SK-N-SH treated with all-trans-retinoic acid at 6 μM for 48 hours (cell line): ENCODE measurements around the gene CTBS.

Experiments used
- ARNTL ChIP-seq: fragments of 450-650 bp; formaldehyde crosslinking; IDR thresholded peaks from 2 replicates; pipeline ENCODE4 v1.5.0; 2020; ENCODE audit warnings: low read depth, mild to moderate bottlenecking, moderate library complexity, borderline replicate concordance
- BACH2 ChIP-seq: fragments of 250-450 bp; sonication (Bioruptor Pico); IDR thresholded peaks from 2 replicates; pipeline ENCODE4 v1.9.0; 2021; ENCODE audit warnings: mild to moderate bottlenecking, borderline replicate concordance
- CREB5 ChIP-seq: fragments of 250-450 bp; sonication (Bioruptor Pico); IDR thresholded peaks from 2 replicates; pipeline ENCODE4 v1.5.1; 2020; ENCODE audit warnings: low read depth, mild to moderate bottlenecking, moderate library complexity
- CSDC2 ChIP-seq: fragments of 250-450 bp; sonication (Bioruptor Pico); IDR thresholded peaks from 2 replicates; pipeline ENCODE4 v1.5.0; 2020; ENCODE audit warnings: mild to moderate bottlenecking, moderate library complexity
- PATZ1 ChIP-seq: fragments of 250-450 bp; sonication (Bioruptor Pico); IDR thresholded peaks from 2 replicates; pipeline ENCODE4 v1.8.0; 2020; ENCODE audit warnings: mild to moderate bottlenecking, moderate library complexity, borderline replicate concordance
- PPARA ChIP-seq: fragments of 250-450 bp; sonication (Bioruptor Pico); IDR thresholded peaks from 2 replicates; pipeline ENCODE4 v1.5.0; 2020; ENCODE audit warnings: mild to moderate bottlenecking, borderline replicate concordance
- SNAI2 ChIP-seq: fragments of 250-450 bp; sonication (Bioruptor Pico); IDR thresholded peaks from 2 replicates; pipeline ENCODE4 v1.5.0; 2020; ENCODE audit warnings: mild to moderate bottlenecking, moderate library complexity
- TOX ChIP-seq: fragments of 250-450 bp; sonication (Bioruptor Pico); IDR thresholded peaks from 2 replicates; pipeline ENCODE4 v1.8.0; 2021; ENCODE audit warnings: mild to moderate bottlenecking, moderate library complexity, borderline replicate concordance
- ZFP3 ChIP-seq: fragments of 250-450 bp; sonication (Bioruptor Pico); IDR thresholded peaks from 2 replicates; pipeline ENCODE4 v1.5.0; 2020; ENCODE audit warnings: mild to moderate bottlenecking, moderate library complexity
- ZFP30 ChIP-seq: fragments of 450-650 bp; formaldehyde crosslinking; IDR thresholded peaks from 2 replicates; pipeline ENCODE4 v1.5.0; 2022; ENCODE audit warnings: mild to moderate bottlenecking, moderate library complexity

GRCh38 chr1:84508510-84508909, 65.7 kb downstream of the CTBS start:
- TF ChIP-seq PATZ1 (CRISPR knock-in tag) = no peak
- TF ChIP-seq ZFP3 = no peak
- no peak for TF ChIP-seq SNAI2 (CRISPR knock-in tag)
- no peak for TF ChIP-seq PPARA (CRISPR knock-in tag)
- TF ChIP-seq ARNTL = no peak
- no peak for TF ChIP-seq BACH2 (CRISPR knock-in tag)
- TF ChIP-seq CREB5 (CRISPR knock-in tag) = no peak
- no peak for TF ChIP-seq CSDC2 (CRISPR knock-in tag)
- TF ChIP-seq ZFP30 (CRISPR knock-in tag) = no peak
- TF ChIP-seq TOX = no peak
